HT-29 (cell line): ENCODE data around the gene HMGN1. TPM values are rescaled to one million over a fixed set of nuclear protein-coding genes. Genes with fewer than 3 reads are reported as not detected.
A peak's percentile ranks its signal among the peaks of the same experiment; 100 is the strongest.
"Not testable (repeated sequence)": the region's sequence is repeated elsewhere in the genome, so short reads cannot be mapped to it uniquely, and the experiment has no call there.

Source experiments
- DNase-seq: peaks from one replicate; pipeline ENCODE4 v3.0.0-alpha.2; 2015; ENCODE audit warnings: low spot score
- total RNA-seq: library from RNA; depleted of rRNA; stranded (reverse); fragments of >200 nt; shearing (Covaris generic); gene quantifications from 2 replicates; pipeline ENCODE4 v1.2.3, GENCODE V29; 2014; rRNA removed

The HMGN1 gene, protein sequence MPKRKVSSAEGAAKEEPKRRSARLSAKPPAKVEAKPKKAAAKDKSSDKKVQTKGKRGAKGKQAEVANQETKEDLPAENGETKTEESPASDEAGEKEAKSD
- 132 and 165 TPM in 2 replicates for total RNA-seq

DNA sequence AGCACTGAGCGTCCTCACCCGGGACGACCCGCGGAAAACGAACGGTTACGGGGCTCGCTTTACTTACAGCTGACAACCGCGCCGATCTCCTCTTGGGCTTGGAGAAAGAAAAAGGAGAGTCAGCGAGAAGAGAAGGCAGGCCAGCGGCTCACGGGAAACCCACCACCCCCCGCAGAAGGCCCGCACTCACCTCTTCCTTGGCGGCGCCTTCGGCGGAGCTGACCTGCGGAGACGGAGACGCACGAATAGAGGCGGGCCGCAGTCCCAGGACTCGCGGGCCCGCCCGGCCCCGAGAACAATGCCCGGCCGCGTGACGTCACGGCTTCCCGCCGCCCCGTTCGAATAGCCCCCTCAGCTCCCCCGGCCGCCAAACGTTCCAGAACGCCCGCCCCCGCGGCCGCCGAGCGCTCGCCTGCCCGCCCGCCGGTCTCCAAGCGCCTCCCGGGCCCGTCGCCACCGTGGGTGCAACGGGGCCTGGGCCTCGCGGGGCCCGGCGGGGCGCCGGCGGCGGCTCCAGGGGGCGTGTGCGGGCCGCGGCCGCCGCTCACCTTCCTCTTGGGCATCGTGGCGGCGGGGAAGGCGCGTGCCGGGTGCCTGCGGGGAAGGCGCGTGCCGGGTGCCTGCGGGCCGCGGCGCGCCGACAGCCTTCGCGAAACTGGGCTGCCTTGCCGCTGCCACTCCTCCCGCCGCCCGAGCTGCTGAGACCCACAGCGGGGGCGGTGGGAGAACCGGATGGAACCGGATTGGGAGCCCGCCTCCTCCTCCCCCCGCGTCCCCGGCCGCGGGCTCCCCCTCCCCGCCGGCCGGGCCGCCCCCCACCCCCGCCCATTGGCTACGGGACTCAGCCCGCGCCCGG, at the start of gene HMGN1:
Gene HMGN1, minus strand, starts transcription at position 734 of the 856 bp plus-strand sequence. Its CDS starts 171 bp downstream, at position 563.
- peak; percentile 79 for DNase-seq

DNA sequence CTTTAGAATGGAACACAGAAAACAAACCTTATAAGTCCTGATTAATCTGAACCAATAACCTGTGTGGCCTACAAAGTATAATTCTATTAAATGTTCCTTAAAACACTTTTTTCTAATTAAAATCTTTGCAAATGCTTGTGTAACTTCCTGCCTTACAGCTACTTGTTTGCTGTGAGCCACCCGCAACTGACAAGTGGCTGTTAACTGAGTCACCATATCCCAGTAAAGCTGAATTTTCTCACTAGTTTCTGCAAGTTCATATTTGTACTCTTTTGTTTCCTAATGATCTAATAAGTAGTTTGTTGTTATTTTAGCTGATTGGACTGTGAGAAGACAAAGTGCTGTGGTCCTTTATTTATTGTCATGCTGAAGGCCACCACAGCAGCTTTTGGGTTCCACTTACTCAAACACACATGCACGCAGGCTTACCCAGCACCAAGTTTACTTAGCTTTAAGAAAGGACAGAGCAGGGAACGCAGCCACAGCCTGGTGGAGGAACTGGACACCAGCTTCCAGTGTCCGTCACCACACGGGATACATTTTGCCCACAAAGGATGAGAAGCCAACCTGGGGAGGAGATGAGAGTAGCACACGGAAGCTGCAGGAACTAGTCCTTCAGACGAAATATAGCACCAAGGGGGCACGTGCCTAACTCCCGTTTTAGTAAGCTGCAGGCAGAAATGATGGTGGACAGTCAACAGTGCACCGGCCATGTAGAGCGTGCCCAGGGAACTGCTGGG, 48.9 kb upstream of the HMGN1 start:
- no peak for DNase-seq

GRCh38 chr21:39392981-39393380, 44.1 kb upstream of the HMGN1 start:
- no peak for DNase-seq

DNA sequence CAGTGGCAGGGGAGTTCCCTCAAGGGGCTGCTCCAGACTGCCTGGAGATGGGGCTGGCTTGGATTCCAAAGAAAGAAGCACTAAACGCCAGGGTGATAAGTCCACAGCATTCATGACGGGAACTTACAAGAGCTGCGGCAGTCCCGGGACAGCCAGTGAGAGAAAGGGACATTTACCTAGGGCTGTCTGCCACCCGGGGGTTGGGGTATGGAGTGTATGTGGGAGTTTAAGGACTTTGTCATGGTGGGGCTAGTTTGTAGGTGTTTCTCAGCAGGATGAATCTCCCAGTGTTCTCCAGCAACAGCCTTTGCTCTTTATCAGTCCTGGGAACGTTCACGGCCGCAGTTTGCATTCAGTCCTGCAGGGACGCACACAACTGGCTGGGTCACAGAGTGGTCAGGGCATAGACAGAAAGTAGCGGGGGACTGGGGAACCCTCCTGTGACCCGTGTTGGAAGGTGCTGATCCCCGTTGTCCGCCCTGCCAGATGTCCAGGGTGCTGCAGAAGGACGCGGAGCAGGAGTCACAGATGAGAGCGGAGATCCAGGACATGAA, 41.4 kb upstream of the HMGN1 start:
- DNase-seq: no peak

DNA sequence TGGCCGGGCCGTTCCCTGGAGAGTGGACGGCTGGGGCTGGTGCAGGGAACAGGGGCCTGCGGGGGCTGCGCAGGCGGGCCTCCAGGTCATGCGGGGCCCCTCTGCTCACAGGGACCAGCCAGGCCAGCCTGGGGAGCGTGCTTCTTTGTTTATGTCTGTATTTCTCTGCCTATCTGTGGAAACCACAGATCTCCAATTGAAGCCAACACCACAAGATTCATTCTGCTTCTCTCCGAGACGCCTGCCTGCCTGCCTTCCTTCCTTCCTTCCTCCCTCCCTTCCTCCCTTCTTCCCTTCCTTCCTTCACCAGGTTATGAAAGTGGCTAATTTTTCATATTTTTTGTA, 39.9 kb upstream of the HMGN1 start:
- DNase-seq: no peak

DNA sequence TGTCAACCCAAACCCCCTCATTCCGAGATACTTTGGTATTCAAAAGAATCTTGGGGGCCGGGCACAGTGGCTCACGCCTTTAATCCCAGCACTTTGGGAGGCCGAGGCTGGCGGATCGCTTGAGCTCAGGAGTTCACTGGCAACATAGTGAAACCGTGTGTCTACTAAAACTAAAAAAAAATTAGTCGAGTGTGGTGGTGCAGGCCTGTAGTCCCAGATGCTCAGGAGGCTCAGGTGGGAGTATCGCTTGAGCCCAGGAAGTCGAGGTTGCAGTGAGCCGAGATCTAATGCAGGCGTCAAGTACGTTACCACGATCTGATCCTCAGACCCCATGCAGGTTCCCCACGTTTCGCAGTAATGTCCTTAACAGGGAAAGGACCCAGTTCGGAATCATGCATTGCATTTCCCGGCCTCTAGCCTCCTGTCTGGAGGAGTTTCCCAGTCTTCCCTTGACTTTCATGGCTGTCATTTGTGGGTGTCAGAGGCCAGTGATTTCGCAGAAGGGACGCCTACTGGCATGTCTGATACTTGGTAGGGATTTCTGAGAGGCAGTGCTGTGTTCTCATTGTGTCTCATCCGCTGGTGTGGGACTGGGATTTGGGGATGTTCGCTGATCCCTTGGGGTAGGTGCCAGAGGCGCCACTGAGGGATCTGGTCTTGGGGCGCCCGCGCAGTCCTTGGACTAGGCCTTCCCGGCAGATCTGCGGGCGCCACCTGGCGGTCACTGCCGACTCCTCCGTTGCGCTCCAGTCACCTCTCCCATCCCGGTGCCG, 39.3 kb upstream of the HMGN1 start:
- DNase-seq: peak; percentile 82

- DNase-seq: peak; percentile 59
Measured at GRCh38 chr21:39387461-39388037, 38.7 kb upstream of the HMGN1 start.

DNA sequence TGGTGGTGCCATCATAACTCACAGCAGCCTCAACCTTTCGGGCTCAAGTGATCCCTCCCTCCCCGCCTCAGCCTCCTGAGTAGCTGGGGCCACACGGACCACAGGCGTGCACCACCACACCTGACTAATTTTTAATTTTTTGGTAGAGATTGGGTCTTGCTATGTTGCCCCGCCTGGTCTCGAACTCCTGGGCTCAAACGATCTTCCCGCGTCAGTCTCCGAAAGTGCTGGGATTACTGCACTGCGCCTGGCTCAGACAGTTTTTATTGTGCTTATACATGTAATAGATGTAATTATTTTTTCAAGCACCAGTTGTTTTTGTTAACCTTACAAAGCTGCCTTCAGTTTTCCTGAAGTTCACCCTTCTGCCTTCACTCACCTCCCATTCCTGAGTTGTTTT, 38.0 kb upstream of the HMGN1 start:
- DNase-seq: no peak

GRCh38 chr21:39386194-39386593, 37.3 kb upstream of the HMGN1 start:
- peak; percentile 4 for DNase-seq

GRCh38 chr21:39385299-39386145, 36.6 kb upstream of the HMGN1 start:
- DNase-seq: peak; percentile 76

DNA sequence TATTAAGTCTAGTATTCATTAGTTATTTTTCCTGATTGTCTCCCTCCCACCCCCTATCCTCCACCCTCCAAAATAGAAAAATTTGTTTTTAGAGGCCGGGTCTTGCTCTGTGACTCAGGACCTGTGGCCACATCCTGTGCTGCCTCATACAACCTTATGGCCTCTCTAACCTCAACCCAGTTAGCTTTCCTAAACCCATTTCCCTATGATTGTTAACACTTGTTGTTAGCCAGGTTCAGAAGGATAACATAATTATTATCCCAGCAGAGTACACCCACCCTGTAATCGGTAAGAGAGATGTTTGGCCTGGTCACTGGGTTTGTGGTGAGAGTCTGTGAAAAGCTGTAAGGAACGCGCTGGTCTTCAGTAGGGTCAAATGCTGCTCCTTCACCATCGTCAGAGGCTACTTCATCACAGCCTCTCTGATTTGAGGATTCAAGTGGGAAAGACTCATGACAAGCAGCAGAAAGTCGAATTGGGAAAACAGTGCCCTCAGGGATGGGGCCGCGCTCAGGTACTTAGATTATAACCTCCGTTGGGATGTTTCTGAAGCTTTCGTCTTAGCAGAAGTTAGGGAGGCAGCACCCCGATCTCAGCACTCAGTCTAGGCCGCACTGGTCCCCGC, 35.9 kb upstream of the HMGN1 start:
- no peak for DNase-seq

DNA sequence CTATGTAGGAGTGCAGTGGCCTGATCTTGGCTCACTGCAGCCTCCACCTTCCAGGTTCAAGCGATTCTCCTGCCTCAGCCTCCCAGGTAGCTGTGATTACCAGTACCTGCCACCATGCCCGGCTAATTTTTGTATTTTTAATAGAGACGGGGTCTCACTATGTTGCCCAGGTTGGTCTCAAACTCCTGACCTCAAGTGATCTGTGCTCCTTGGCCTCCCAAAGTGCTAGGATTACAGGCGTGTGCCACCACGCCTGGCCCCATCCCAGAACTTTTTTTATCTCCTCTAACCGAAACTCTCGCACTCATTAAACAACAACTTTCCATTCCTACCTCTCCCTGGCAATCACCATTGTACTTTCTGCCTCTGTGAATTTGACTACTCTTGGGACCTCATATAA, 33.2 kb upstream of the HMGN1 start:
- DNase-seq: not testable (repeated sequence)

DNA sequence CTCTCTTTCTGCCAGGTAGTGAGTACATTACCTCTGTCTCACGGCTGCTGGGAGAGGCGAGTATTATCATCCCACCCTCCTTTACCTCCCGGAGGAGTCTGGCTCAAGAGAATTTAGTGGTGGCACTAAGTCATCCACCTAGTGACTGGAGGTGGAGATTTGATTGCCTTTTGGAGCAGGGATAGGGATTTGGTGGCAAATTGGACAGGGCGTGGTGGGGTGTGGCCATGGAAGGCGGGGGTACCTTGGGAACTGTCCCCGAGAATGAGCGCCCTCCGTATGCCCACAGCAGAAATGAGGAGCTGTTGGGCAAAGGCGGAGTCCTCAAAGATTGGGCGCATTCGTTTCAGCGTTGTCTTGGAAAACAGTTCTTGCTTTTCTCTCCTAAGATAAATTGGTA, 32.1 kb upstream of the HMGN1 start:
- no peak for DNase-seq

- DNase-seq: peak; percentile 83
Measured at GRCh38 chr21:39379986-39380891, 31.4 kb upstream of the HMGN1 start.

DNA sequence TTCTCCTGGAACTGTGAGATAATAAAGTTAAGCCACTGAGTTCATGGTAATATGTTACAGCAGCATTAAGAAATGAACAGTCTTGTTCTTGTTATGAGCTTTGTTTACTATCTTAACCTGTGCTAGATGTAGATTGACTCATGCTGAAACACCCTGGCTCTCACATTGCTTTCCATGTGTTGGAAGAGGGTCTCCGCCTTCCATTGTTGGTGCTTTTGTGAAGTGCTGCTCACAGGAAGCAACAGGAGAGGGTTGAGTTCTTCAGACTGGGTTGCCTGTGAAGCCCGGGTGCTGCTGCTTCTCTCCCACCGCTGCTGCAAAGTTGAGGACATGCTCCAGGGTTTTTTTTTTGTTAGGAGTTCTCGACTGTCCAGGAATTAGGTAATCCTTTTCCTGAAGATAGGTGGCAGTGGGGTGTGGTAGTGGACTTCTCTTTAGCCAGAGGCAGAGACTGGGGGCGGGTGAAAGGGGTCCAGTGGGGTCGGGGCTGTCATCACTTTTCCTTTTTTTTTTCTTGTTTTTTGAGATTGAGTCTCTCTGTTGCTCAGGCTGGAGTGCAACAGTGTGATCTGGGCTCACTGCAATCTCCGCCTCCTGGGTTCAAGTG, 28.7 kb upstream of the HMGN1 start:
- DNase-seq: no peak

DNA sequence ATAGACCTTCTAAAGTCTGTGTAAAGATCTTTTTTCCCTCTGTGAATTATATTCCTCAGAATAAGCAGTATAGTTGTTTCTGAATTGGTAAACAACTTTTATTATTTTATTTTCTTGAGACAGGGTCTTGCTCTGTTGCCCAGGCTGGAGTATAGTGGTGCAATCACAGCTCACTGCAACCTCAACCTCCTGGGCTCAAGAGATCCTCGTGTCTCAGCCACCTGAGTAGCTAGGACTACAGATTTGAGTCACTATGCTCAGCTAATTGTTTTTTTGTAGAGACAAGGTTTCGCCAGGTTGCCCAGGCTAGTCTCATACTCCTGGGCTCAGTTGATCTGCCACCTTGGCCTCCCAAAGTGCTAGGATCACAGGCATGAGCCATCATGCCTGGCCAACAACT, 26.6 kb upstream of the HMGN1 start:
- DNase-seq: no peak

GRCh38 chr21:39374046-39374445, 25.2 kb upstream of the HMGN1 start:
- DNase-seq: no peak

DNA sequence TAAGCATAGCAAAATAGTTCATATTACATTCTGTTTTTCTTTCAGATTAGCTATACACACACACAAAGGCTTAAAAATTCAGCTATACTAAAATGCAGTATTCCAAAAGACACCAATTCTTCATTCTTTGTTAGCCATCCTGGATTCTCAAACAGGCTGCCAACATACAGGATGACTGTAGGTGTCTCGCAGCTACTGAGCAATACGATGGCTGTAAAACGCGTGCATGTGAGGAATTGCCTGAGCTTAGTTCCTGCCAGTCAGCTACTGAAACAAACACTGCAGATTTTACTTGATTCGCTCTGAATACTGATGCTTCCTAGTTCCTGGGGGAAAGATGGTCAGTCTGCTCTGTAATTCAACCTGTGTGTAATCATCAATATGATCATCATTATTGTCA, 24.7 kb upstream of the HMGN1 start:
- peak; percentile 26 for DNase-seq
